ENCODE measurements around the gene TSPAN9.
A peak's percentile ranks its signal among the peaks of the same experiment; 100 is the strongest.

TSPAN9 gene

GRCh38 chr12:3142386-3142785, 65.2 kb downstream of the TSPAN9 start:
- DNase-seq: no peak

GRCh38 chr12:3144495-3144894, 67.3 kb downstream of the TSPAN9 start:
- no peak for DNase-seq

GRCh38 chr12:3145033-3145432, 67.9 kb downstream of the TSPAN9 start:
- DNase-seq: no peak

GRCh38 chr12:3145546-3146310, 68.5 kb downstream of the TSPAN9 start:
- DNase-seq: no peak

GRCh38 chr12:3147260-3147659, 70.1 kb downstream of the TSPAN9 start:
- DNase-seq: no peak

- no peak for DNase-seq
Measured at GRCh38 chr12:3148366-3149000, 71.3 kb downstream of the TSPAN9 start.

- no peak for DNase-seq
Measured at GRCh38 chr12:3149515-3150307, 72.5 kb downstream of the TSPAN9 start.

GRCh38 chr12:3150308-3150670, 73.1 kb downstream of the TSPAN9 start:
- DNase-seq: no peak

GRCh38 chr12:3150931-3151835, 74.0 kb downstream of the TSPAN9 start:
- peak; percentile 80 for DNase-seq

- DNase-seq: peak; percentile 83
Measured at GRCh38 chr12:3152011-3152511, 74.9 kb downstream of the TSPAN9 start.

GRCh38 chr12:3152892-3153291, 75.7 kb downstream of the TSPAN9 start:
- DNase-seq: no peak

GRCh38 chr12:3154006-3154405, 76.8 kb downstream of the TSPAN9 start:
- no peak for DNase-seq

- DNase-seq: no peak
Measured at GRCh38 chr12:3155702-3156370, 78.7 kb downstream of the TSPAN9 start.

GRCh38 chr12:3157581-3158323, 80.6 kb downstream of the TSPAN9 start:
- no peak for DNase-seq

- peak; percentile 65 for DNase-seq
Measured at GRCh38 chr12:3158851-3159465, 81.8 kb downstream of the TSPAN9 start.

- peak; percentile 52 for DNase-seq
Measured at GRCh38 chr12:3160081-3160480, 82.9 kb downstream of the TSPAN9 start.

- DNase-seq: no peak
Measured at GRCh38 chr12:3161861-3162260, 84.7 kb downstream of the TSPAN9 start.

GRCh38 chr12:3164454-3165077, 87.4 kb downstream of the TSPAN9 start:
- DNase-seq: no peak

- no peak for DNase-seq
Measured at GRCh38 chr12:3165078-3165980, 88.2 kb downstream of the TSPAN9 start.

Data from fibroblast of skin of right quadriceps (primary cell).